GM12878 (cell line): Measurements from ENCODE around the gene FBXL17. TPM values are rescaled to one million over a fixed set of nuclear protein-coding genes. Genes with fewer than 3 reads are reported as not detected.

Experiments used
- ATAC-seq: fragments of 200-7000 bp; cut with Tn5 transposase; 3 replicates; pipeline ENCODE4 v1.9.1; 2020; ENCODE audit warnings: mild to moderate bottlenecking, moderate library complexity
- BruUV-seq: library from RNA; stranded (reverse); fragments of 400-500 nt; replicated peaks from 2 replicates; lab custom pipeline; 2021; lab: Mats Ljungman, UMichigan
- CTCF ChIA-PET: fragments of 300-600 bp; sonication (Branson Sonifier 250); formaldehyde crosslinking; extraction: SDS; loops from one replicate; lab custom pipeline; 2021; ENCODE audit warnings: inconsistent platforms; lab: Yijun Ruan, JAX
- POLR2A ChIA-PET: fragments of 350-600 bp; formaldehyde crosslinking; extraction: SDS; loops from one replicate; lab custom pipeline; 2021; ENCODE audit warnings: inconsistent platforms; lab: Charles Lee
- RAD21 ChIA-PET: fragments of 300-600 bp; sonication (Branson Sonifier 250); formaldehyde crosslinking; loops from one replicate; lab custom pipeline; 2023; ENCODE audit warnings: antibody characterized with exemption; ENCODE audit not compliant: unreplicated experiment; lab: Charles Lee
- SMC1A ChIA-PET: fragments of 300-600 bp; sonication (Branson Sonifier 250); formaldehyde crosslinking; loops from one replicate; lab custom pipeline; 2023; ENCODE audit not compliant: unreplicated experiment, uncharacterized antibody; lab: Charles Lee
- DNase-seq: peaks from one replicate; pipeline ENCODE4 v3.0.0-alpha.2; 2011; ENCODE audit warnings: low read depth, low spot score
- FAIRE-seq: peaks from 3 replicates; lab custom pipeline; 2011; peaks lifted over from hg19 to GRCh38; lab: Jason Lieb, UNC
- H2AFZ ChIP-seq: 2 replicates; pipeline ENCODE4 v1.6.0; 2011; ENCODE audit warnings: low read depth, low read length, control low read depth; ENCODE audit not compliant: control insufficient read depth
- H3K27ac ChIP-seq: 2 replicates; pipeline ENCODE4 v1.5.1; 2011; ENCODE audit warnings: control low read depth; ENCODE audit not compliant: control insufficient read depth, insufficient read depth
- H3K27me3 ChIP-seq, 2 experiments: replicated peaks in 1 of 2; 2 replicates each; pipeline versions ENCODE4 v1.6.0 to v1.6.1; 2011; ENCODE audit warnings: low read length in 1 of 2; ENCODE audit not compliant: control insufficient read depth in 2 of 2, insufficient read depth in 2 of 2
- H3K36me3 ChIP-seq, 2 experiments: 2 replicates each; pipeline ENCODE4 v1.5.1; 2011; ENCODE audit warnings: low read length in 1 of 2; ENCODE audit not compliant: control insufficient read depth in 2 of 2, insufficient read depth in 2 of 2
- H3K4me1 ChIP-seq: 2 replicates; pipeline ENCODE4 v1.6.1; 2011; ENCODE audit warnings: mild to moderate bottlenecking, low read length, moderate library complexity, mixed read lengths; ENCODE audit not compliant: control insufficient read depth, insufficient read depth
- H3K4me2 ChIP-seq: 2 replicates; pipeline ENCODE4 v1.6.0; 2011; ENCODE audit warnings: control low read depth; ENCODE audit not compliant: control insufficient read depth, insufficient read depth
- H3K4me3 ChIP-seq: fragments of 200-600 bp; sonication (generic); 2 replicates; pipeline ENCODE4 v1.5.1; 2016
- H3K79me2 ChIP-seq: 2 replicates; pipeline ENCODE4 v1.6.0; 2011; ENCODE audit warnings: low read length; ENCODE audit not compliant: control insufficient read depth, insufficient read depth
- H3K9ac ChIP-seq: 2 replicates; pipeline ENCODE4 v1.8.0; 2011; ENCODE audit warnings: low read length, control low read depth, mixed read lengths; ENCODE audit not compliant: control insufficient read depth, insufficient read depth
- H3K9me3 ChIP-seq: replicated peaks from 3 replicates; pipeline ENCODE4 v1.5.1; 2011; ENCODE audit warnings: mild to moderate bottlenecking, low read length; ENCODE audit not compliant: control insufficient read depth, insufficient read depth
- H4K20me1 ChIP-seq: 2 replicates; pipeline ENCODE4 v1.6.0; 2011; ENCODE audit not compliant: control insufficient read depth, insufficient read depth
- NFYB ChIP-seq: IDR thresholded peaks from 2 replicates; pipeline ENCODE4 v1.6.1; 2011; ENCODE audit warnings: low read depth, mild to moderate bottlenecking, low read length, improper control_type of control experiment, moderate library complexity; ENCODE audit not compliant: insufficient read depth
- RBBP5 ChIP-seq: fragments of 200-600 bp; sonication (generic); conservative IDR thresholded peaks from 2 replicates; pipeline ENCODE4 v1.6.1; 2016
- YY1 ChIP-seq: IDR thresholded peaks from 2 replicates; pipeline ENCODE4 v1.6.1; 2011; ENCODE audit warnings: low read depth, mild to moderate bottlenecking, low read length
- ZNF24 ChIP-seq: fragments of 450-650 bp; IDR thresholded peaks from 2 replicates; pipeline ENCODE4 v1.6.1; 2017; ENCODE audit warnings: antibody characterized with exemption, mild to moderate bottlenecking
- WGBS: methylation state at CpG from one replicate; pipeline ENCODE4 v1.1.6; 2016; ENCODE audit warnings: low lambda C conversion rate; ENCODE audit not compliant: insufficient replicate concordance, insufficient coverage; ENCODE audit errors: missing lambda C conversion rate; 5-methylcytosine and 5-hydroxymethylcytosine counted together
- in situ Hi-C: fragments of 300-500 bp; cut with MboI; formaldehyde crosslinking; loops from 9 replicates; pipeline ENCODE4 v1.14.3; 2018; ENCODE audit warnings: mixed read lengths
- intact Hi-C: fragments of 100-400 bp; cut with micrococcal nuclease; formaldehyde crosslinking; loops from one replicate; pipeline ENCODE4 v1.14.2; 2022; ENCODE audit not compliant: unreplicated experiment
- polyA plus RNA-seq, 11 experiments: library from polyadenylated mRNA; depleted of rRNA in 4 of 11; unstranded in 6 of 11; stranded (reverse) in 5 of 11; fragments of >200 nt; fragmentation: Nextera tagmentation in 4 of 11; fragmentation: Illumina TruSeq in 1 of 11; extraction: Ambion mirVana in 4 of 11; extraction: Trizol in 1 of 11; gene quantifications; 1 replicate in 1 of 11; 2 replicates in 10 of 11; pipeline versions ENCODE4 v1.2.1 to v1.2.3, GENCODE V29; 2011 to 2016; ENCODE audit warnings: inconsistent platforms in 2 of 11, missing spikeins in 2 of 11, low read depth in 1 of 11
- total RNA-seq, 4 experiments: library from RNA; depleted of rRNA in 3 of 4; stranded (reverse); fragments of >200 nt in 3 of 4; fragmentation: Illumina TruSeq in 1 of 4; extraction: Trizol in 1 of 4; gene quantifications; 2 replicates each; pipeline versions ENCODE4 v1.2.1 to v1.2.3, GENCODE V29; 2013 to 2021
- TF ChIP-seq, protein P1 (sequence below): fragments of 450-650 bp; formaldehyde crosslinking; IDR thresholded peaks from 2 replicates; pipeline ENCODE4 v1.5.0; 2022; ENCODE audit warnings: mild to moderate bottlenecking, missing genetic modification characterization
- TF ChIP-seq, protein P2 (sequence below): IDR thresholded peaks from 2 replicates; pipeline ENCODE4 v1.6.1; 2012; ENCODE audit warnings: low read depth, low read length, improper control_type of control experiment
- TF ChIP-seq, protein P3 (sequence below): fragments of 450-650 bp; IDR thresholded peaks from 2 replicates; pipeline ENCODE4 v1.6.1; 2016; ENCODE audit warnings: mild to moderate bottlenecking
- TF ChIP-seq, protein P4 (sequence below): fragments of 450-650 bp; IDR thresholded peaks from 2 replicates; pipeline ENCODE4 v1.6.1; 2016; ENCODE audit warnings: mild to moderate bottlenecking
- TF ChIP-seq, protein P5 (sequence below): fragments of 450-650 bp; IDR thresholded peaks from 2 replicates; pipeline ENCODE4 v1.6.1; 2018; ENCODE audit warnings: borderline replicate concordance, mild to moderate bottlenecking; ENCODE audit not compliant: partially characterized antibody

Gene FBXL17
- total and polyA plus RNA-seq, 10 of the 15 experiments (the other 5 are each of a cell fraction or from before 2014, with no cell fraction given): 0.88 to 9.0 (median 4.4) TPM

DNA sequence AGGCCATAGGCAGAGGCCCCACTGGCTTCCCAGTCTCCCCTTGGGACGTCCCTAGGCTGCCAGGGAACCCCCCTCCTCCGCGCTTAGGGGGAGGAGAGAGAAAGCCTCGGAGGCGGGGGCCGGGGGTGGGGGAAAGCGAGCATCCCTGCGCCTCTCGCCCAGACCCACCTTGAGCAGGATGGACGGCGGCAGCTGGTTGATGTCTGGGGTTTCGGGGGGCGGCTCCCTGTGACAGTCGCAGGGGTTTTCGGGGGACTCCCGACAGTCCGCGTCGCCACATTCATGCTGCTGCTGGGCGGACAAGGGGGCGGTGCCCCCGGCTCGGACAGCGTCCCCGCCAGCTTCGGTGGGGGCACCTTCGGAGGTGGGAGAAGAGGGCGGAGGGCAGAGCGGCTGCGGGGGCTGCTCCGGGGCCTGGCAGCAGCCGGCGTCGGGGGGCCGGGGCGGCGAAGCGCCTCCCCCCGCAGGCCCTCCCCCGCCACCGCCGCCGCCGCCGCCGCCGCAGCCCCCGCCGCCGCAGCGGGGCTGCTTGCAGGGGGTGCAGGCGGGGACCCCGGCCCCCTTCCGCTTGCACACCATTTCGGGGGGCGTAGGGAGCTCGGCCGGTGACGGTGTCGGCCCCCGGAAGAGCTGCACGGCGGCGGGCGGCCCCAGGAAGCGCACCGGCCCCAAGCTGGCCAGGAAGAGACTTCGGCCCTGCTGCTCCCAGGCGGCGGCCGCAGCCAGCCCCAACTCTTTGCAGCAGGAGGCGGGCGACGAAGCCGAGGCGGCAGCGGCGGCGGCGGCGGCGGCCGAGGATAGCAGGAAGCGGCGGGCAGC, 1.2 kb downstream of the FBXL17 start:
- SMC1A ChIA-PET: interaction anchor here (0.5 to 1.4 kb wide), 4 partner anchors 35 to 1543 kb away, joined by 3 to 4 read pairs (median 4); no protein-coding TSS in a partner anchor
- peaks cover 26% of the 10 kb centered on the region for H3K79me2 ChIP-seq
- FAIRE-seq (no peak), DNase-seq (peak; percentile 43), ATAC-seq (peak; percentile 44)
- peak overlapping the region; percentile 94 for H3K9ac ChIP-seq
- peak overlapping the region; percentile 94 for H3K27ac ChIP-seq
- H3K9me3 ChIP-seq: no peaks in the 10 kb centered on the region; the same call in 1 of the 3 replicates
- no peaks in the 10 kb centered on the region for H4K20me1 ChIP-seq
- H2AFZ ChIP-seq: peak overlapping the region; percentile 59
- 0 out of 2 replicates have a peak, but pooled peaks cover 2% of the 10 kb centered on the region for H3K4me1 ChIP-seq
- H3K27me3 ChIP-seq: no peaks in the 10 kb centered on the region
- in situ Hi-C loops (no loop called here), intact Hi-C loops (loop anchor here (5.0 to 10.0 kb wide), 3 partner anchors 142 to 1314 kb away; no protein-coding TSS in a partner anchor)
- peak overlapping the region; percentile 76 for H3K4me3 ChIP-seq
- BruUV-seq: no TSS peak
- RAD21 ChIA-PET: interaction anchor here (1.0 to 1.6 kb wide), 2 partner anchors 35 to 568 kb away, joined by 3 to 4 read pairs; no protein-coding TSS in a partner anchor
- peak overlapping the region; percentile 85 for H3K4me2 ChIP-seq
- no peaks in the 10 kb centered on the region for H3K36me3 ChIP-seq
- POLR2A ChIA-PET: interaction anchor here (0.6 kb wide), 1 partner anchor 19 kb away, joined by 3 read pairs; no protein-coding TSS in a partner anchor
- CTCF ChIA-PET: interaction anchor here (0.7 to 2.4 kb wide), 3 partner anchors 35 to 376 kb away, joined by 3 to 8 read pairs (median 3); no protein-coding TSS in a partner anchor
- 1% methylated on average over 36 of the region's 85 CpGs for WGBS
- TF ChIP-seq, protein P1, sequence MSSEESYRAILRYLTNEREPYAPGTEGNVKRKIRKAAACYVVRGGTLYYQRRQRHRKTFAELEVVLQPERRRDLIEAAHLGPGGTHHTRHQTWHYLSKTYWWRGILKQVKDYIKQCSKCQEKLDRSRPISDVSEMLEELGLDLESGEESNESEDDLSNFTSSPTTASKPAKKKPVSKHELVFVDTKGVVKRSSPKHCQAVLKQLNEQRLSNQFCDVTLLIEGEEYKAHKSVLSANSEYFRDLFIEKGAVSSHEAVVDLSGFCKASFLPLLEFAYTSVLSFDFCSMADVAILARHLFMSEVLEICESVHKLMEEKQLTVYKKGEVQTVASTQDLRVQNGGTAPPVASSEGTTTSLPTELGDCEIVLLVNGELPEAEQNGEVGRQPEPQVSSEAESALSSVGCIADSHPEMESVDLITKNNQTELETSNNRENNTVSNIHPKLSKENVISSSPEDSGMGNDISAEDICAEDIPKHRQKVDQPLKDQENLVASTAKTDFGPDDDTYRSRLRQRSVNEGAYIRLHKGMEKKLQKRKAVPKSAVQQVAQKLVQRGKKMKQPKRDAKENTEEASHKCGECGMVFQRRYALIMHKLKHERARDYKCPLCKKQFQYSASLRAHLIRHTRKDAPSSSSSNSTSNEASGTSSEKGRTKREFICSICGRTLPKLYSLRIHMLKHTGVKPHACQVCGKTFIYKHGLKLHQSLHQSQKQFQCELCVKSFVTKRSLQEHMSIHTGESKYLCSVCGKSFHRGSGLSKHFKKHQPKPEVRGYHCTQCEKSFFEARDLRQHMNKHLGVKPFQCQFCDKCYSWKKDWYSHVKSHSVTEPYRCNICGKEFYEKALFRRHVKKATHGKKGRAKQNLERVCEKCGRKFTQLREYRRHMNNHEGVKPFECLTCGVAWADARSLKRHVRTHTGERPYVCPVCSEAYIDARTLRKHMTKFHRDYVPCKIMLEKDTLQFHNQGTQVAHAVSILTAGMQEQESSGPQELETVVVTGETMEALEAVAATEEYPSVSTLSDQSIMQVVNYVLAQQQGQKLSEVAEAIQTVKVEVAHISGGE: no peak
- TF ChIP-seq, protein P2, sequence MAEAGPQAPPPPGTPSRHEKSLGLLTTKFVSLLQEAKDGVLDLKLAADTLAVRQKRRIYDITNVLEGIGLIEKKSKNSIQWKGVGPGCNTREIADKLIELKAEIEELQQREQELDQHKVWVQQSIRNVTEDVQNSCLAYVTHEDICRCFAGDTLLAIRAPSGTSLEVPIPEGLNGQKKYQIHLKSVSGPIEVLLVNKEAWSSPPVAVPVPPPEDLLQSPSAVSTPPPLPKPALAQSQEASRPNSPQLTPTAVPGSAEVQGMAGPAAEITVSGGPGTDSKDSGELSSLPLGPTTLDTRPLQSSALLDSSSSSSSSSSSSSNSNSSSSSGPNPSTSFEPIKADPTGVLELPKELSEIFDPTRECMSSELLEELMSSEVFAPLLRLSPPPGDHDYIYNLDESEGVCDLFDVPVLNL: no peak
- TF ChIP-seq, protein P3, sequence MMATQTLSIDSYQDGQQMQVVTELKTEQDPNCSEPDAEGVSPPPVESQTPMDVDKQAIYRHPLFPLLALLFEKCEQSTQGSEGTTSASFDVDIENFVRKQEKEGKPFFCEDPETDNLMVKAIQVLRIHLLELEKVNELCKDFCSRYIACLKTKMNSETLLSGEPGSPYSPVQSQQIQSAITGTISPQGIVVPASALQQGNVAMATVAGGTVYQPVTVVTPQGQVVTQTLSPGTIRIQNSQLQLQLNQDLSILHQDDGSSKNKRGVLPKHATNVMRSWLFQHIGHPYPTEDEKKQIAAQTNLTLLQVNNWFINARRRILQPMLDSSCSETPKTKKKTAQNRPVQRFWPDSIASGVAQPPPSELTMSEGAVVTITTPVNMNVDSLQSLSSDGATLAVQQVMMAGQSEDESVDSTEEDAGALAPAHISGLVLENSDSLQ: peak; percentile 77
- TF ChIP-seq NFYB (no peak), ZNF24 (no peak), YY1 (peak; percentile 45; the same call in 1 of the 2 replicates), RBBP5 (no peak; the same call in 1 of the 2 replicates)
- TF ChIP-seq, protein P4, sequence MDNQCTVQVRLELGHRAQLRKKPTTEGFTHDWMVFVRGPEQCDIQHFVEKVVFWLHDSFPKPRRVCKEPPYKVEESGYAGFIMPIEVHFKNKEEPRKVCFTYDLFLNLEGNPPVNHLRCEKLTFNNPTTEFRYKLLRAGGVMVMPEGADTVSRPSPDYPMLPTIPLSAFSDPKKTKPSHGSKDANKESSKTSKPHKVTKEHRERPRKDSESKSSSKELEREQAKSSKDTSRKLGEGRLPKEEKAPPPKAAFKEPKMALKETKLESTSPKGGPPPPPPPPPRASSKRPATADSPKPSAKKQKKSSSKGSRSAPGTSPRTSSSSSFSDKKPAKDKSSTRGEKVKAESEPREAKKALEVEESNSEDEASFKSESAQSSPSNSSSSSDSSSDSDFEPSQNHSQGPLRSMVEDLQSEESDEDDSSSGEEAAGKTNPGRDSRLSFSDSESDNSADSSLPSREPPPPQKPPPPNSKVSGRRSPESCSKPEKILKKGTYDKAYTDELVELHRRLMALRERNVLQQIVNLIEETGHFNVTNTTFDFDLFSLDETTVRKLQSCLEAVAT: no peak
- TF ChIP-seq, protein P5, sequence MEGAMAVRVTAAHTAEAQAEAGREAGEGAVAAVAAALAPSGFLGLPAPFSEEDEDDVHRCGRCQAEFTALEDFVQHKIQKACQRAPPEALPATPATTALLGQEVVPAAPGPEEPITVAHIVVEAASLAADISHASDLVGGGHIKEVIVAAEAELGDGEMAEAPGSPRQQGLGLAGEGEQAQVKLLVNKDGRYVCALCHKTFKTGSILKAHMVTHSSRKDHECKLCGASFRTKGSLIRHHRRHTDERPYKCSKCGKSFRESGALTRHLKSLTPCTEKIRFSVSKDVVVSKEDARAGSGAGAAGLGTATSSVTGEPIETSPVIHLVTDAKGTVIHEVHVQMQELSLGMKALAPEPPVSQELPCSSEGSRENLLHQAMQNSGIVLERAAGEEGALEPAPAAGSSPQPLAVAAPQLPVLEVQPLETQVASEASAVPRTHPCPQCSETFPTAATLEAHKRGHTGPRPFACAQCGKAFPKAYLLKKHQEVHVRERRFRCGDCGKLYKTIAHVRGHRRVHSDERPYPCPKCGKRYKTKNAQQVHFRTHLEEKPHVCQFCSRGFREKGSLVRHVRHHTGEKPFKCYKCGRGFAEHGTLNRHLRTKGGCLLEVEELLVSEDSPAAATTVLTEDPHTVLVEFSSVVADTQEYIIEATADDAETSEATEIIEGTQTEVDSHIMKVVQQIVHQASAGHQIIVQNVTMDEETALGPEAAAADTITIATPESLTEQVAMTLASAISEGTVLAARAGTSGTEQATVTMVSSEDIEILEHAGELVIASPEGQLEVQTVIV: no peak
